Activated CD4-positive, alpha-beta T cell treated with anti-CD3 and anti-CD28 coated beads for 4 hours (primary cell): ENCODE results near the gene CAND1.

Experiments
- DNase-seq, 2 donors: peaks; one replicate each; pipeline ENCODE4 v3.0.0-alpha.2; 2020

CAND1 gene

GRCh38 chr12:67348683-67349082, 79.5 kb downstream of the CAND1 start:
- no peak for DNase-seq

DNA sequence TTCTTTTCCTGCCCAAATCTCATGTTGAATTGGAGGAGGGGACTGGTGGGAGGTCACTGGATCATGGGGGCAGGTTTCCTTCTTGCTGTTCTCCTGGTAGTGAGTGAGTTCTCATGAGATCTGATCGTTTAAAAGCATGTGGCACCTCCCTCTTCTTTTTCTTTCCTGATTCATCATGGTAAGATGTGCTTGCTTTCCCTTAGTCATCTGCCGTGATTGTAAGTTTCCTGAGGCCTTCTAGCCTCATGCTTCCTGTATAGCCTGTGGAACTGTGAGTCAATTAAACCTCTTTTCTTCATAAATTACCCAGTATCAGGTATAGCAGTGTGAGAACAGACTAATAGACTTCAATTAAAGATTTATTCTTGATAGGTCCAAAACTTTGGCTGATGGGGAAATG, 83.5 kb downstream of the CAND1 start:
- DNase-seq = no peak

- DNase-seq = no peak
Measured at GRCh38 chr12:67354322-67354721, 85.2 kb downstream of the CAND1 start.

GRCh38 chr12:67354966-67355365, 85.8 kb downstream of the CAND1 start:
- DNase-seq = no peak

- peak; percentile 11 to 13 for DNase-seq
Measured at GRCh38 chr12:67355428-67356379, 86.5 kb downstream of the CAND1 start.

DNA sequence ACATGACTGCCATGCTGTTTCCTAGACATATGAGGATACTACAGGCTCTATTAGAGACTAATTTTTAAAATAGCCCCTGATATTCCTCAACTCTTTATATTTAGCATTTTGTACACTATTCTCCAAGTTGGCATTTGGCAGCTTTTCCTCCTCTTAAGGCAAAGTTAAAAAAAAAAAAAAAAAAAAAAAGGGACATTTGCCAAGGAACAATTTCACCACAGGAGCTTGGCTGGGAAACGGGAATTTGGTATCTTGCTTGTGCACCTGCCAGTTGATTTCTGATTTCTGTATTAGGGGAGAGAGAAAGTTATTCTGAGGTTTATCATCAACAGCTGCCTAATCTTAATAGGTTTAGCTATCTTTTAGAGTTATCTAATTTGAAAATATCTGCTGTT, 87.2 kb downstream of the CAND1 start:
- no peak for DNase-seq

DNA sequence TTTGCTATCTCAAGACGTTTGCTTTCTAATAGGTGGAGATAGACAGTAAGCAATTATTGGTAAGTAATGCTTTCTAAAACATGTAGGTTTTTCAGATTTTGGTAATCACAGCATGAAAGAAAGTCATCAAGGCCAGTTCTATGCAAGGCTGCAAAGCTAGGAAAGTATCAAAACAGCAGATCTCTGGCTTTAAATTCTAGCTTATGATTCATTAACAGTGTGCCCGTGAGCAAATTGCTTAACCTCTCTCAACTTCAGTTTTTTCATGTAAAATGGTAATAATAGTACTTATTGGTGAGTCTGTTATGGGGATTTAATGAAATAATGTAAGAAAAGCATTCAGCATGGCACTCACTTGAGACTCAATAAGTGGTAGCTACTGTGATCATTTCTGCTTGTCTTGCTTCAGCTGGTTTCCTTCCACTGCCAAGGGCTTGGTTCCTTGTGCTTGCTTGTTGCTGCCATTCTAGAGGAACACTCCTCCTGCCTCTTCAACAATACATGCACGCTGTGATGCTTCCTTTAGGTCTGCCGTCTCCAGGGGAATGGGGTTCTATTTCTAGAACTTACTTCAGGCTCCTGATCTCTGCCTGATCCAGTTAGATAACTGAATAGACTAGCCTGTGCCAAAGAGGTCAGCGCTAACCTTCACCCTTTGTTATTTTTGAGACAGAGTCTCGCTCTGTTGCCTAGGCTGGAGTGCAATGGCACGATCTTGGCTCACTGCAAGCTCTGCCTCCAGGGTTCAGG, 88.4 kb downstream of the CAND1 start:
- no peak for DNase-seq

- no peak for DNase-seq
Measured at GRCh38 chr12:67358781-67359338, 89.7 kb downstream of the CAND1 start.

DNA sequence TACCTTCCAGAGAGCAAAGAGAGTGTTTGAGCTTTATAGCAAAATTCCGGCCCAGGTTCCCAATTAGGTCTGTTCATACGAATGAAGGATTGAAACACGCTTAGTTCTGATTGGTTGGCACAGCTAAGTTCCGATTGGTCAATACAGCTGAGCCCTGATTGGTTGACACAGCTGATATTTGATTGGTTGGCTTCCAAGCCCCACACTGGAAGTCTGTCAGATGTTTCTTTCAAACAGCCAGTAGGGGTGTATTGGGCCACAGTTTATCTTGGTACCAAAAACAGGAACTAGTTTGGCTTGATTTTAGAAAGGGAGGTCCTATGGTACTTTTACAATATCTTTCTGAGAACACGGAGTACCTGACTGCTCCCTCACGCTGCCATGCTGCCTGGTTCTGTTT, 93.4 kb downstream of the CAND1 start:
- DNase-seq = no peak

- DNase-seq = no peak
Measured at GRCh38 chr12:67364228-67364627, 95.1 kb downstream of the CAND1 start.

DNA sequence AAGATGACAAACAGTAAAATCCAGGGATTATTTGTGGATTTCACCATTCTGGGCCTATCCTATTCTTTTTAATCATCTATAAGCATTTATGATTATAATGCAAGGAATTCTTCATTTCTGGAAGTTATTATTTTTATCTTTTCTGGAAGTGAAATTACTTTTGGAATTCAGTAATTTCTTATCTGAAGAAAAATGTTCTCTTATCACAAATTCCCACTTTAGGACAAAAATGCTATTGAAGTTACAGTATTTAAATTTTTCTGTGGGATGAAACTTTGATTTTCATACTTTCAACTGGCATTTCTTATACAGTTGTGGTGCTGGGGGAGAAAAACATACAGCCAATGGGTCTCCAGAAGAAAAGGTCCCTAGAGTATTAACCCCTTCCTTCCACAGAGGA, 96.0 kb downstream of the CAND1 start:
- DNase-seq = no peak

- no peak for DNase-seq
Measured at GRCh38 chr12:67367843-67368242, 98.7 kb downstream of the CAND1 start.
